HK-2 (cell line): ENCODE measurements around the gene KHSRP.
A peak's percentile ranks its signal among the peaks of the same experiment; 100 is the strongest.

Experiments
- DNase-seq: peaks from one replicate; pipeline ENCODE4 v3.0.0-alpha.2; 2018; ENCODE audit not compliant: unreplicated experiment

KHSRP gene

DNA sequence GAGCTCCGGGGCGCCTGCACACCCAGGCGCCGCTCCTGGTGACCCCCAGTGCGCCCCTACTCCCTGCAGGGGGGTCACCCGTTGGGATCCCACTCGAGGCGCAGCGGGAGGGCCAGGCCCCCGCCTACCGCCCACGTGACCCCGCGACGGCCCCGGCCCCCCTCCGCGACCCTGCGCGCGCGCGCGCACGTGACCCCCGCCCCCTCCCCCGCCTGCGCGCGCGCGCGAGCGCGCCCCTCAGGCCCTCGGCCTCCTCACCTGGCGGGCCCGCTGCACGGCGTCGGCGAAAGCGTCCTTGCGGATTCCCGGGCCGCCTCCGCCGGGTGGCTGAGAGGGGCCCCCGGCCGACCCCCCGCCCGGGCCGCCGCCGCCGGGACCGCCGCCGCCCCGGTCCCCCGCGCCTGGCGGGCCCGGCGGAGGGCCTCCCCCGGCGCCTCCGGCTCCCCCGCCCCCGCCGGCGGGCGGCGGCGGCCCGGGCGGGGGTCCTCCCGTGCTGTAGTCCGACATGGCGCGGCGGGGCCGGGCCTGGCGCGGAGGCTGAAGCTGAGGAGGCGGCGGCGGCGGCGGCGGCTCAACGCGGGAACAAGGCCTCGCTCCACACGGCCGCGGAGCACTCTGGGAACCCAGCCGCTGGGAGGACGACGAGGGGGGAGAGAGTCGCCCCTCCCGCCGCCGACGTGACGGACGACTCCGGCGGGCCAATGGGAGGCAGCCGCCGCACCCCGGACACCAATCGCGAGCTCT is at the start of gene KHSRP:
Gene KHSRP (minus strand): TSS at position 617 of the 744 bp plus-strand sequence. CDS start 110 bp downstream, at position 507.
- no peak for DNase-seq

- no peak for DNase-seq
Observed at GRCh38 chr19:6473647-6474046, 49.0 kb upstream of the KHSRP start.

DNA sequence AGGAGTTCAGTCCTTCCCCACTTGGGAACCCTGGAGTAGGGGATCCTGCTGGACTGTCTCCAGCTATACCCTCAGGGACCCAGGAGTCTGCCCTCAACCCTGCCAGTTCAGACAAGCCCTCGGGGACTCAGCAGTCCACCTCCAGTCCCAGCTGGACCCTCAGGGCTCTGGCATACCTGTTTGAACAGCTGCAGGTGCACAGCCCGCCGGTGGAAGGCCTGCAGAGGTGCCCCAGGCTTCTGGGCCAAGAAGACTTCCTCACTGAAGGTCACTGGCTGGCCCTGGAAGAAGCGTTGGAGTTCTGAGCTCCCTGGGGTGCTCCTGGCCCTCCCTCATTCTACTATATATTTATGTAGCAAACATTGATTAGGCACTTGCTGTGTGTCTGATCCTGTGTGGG is 48.1 kb upstream of the KHSRP start:
- no peak for DNase-seq

- DNase-seq: no peak
Observed at GRCh38 chr19:6471076-6471475, 46.5 kb upstream of the KHSRP start.

- no peak for DNase-seq
Observed at GRCh38 chr19:6470173-6470572, 45.6 kb upstream of the KHSRP start.

DNA sequence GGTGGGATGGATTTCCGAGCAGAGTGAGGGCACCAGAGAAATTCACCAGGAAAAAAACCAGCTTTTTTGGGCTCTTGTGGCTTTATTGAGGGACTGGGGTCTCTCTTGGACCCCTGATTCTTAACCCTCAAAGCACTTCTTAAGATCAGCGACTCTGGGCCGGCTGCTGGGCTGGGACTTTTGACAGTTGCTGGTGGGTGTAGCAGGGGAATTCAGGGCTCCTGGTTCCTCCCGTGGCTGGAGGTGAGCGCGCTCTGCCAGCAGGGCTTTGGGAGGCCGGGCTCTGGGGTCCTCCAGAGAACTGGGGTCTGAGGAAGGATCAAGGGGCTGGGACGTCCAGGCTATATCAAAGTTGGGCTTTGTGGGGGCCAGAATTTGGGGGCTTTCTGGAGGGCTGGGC is 42.8 kb upstream of the KHSRP start:
- no peak for DNase-seq

DNA sequence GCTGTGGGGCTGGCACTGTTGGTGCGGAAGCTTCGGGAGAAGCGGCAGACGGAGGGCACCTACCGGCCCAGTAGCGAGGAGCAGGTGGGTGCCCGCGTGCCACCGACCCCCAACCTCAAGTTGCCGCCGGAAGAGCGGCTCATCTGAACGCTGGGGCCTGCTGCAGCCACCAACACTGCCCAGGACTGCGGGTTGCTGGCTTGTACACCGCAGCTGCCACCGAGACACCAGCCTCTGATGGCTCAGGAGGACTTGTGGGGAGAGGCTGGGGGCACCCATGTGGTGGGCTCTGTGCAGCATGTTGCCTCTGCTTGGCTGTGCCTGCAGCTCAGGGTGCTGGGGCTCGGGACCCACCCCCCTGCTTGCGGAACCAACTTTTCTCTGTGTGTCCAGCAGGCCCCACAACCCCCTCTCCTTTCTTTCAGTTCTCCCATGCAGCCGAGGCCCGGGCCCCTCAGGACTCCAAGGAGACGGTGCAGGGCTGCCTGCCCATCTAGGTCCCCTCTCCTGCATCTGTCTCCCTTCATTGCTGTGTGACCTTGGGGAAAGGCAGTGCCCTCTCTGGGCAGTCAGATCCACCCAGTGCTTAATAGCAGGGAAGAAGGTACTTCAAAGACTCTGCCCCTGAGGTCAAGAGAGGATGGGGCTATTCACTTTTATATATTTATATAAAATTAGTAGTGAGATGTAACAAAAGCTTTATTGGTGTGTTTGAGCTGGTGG is 42.1 kb upstream of the KHSRP start:
- no peak for DNase-seq

- DNase-seq: no peak
Observed at GRCh38 chr19:6465663-6466062, 41.1 kb upstream of the KHSRP start.

- peak; percentile 36 for DNase-seq
Observed at GRCh38 chr19:6465006-6465405, 40.4 kb upstream of the KHSRP start.

GRCh38 chr19:6464070-6464873 is 39.7 kb upstream of the KHSRP start, which contains the start of gene CRB3:
TSS of gene CRB3 (plus strand) at chr19:6464271. CDS start at chr19:6464702, 431 bp downstream.
- peak; percentile 77 for DNase-seq

DNA sequence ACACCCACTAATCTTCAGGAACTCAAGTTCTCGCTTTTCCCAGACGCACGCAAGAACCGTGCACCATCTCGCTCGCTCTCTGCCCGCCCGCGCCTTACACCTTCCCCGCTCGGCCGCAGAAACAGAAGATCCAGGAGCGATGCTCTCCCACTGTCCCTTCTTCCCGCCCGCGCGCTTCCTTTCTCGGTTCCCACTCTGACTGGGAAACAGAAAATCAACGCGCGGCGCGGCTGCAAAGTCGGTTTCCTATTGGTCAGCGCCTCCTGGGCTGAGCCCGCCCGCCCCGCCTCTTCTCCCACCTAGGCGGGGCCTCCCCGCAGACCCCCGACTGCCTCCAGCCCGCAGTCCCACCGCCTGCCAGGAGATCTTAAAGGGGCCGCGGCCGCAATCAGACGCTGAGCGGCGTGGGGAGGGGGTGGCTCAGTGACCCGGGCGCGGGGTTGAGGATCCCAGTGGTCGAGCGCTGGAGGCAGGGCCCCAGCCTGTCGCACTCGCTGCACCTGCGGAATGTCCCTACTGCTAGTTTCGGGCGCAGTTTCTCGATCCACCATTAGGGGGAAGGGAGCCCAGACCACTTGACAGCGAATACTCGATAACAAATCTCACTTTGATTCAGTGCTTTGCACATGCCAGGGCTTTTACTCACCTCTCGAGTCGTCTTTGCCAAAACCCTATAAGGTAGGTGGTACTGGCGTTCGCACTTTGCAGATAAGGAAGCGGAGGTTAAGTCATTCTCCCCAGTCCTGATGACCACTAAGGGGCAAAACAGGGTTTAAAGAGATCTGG is 35.7 kb upstream of the KHSRP start:
- peak; percentile 97 for DNase-seq

- peak; percentile 72 for DNase-seq
Observed at GRCh38 chr19:6459262-6460098, 34.9 kb upstream of the KHSRP start, which contains the start of gene SLC25A23. TSS of gene SLC25A23 (minus strand) at chr19:6459792. CDS start at chr19:6459628, 164 bp downstream.

GRCh38 chr19:6458695-6459261 is 34.2 kb upstream of the KHSRP start:
- no peak for DNase-seq

GRCh38 chr19:6457958-6458694 is 33.5 kb upstream of the KHSRP start:
- no peak for DNase-seq

DNA sequence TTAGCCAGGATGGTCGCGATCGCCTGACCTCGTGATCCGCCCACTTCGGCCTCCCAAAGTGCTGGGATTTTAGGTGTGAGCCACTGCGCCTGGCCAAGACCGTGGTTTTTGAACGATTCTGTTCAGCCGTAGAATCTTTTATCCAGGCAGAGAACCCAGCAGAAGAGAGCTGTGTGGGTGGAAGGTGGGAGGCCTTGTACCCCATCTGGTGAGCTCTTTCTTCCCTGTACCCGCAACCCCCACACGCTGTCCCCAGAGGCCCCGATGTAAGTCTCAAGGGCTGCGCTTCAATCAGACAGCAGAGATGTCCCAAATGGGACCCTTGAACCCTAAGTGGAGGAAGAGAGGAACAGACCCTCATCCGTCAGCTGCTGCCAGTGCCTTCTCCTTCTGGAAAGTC is 31.3 kb upstream of the KHSRP start:
- no peak for DNase-seq

DNA sequence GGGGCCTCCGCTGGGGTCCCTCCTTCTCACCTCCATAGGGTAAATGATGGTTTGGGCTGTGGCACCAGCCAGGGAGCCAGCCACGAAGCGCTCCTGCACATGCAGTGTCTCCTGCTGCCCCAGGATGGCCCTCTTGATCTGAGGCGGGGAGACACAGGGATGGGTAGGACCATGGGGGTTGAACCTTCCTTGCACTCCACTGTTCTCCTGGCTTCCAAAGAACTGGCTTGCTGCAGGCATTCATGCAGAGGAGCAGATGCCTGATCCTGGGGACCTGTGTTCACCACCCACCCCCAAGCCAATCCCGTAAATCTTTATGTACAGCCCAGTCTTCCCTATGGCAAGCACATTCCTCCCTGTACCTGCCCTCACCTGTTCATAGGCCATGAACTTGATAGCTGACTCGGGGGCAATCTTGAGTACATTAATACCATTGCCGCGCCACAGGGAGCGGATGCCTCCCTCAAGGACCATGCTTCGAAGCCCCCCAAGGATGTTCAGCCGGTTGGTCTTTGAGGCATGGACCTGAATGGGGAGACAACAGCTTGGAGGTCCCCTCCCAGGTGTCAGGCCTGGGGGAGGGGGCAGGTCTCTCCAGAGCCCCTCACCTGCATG is 29.4 kb upstream of the KHSRP start:
- no peak for DNase-seq

GRCh38 chr19:6452899-6453298 is 28.3 kb upstream of the KHSRP start:
- DNase-seq: no peak

- DNase-seq: no peak
Observed at GRCh38 chr19:6452223-6452614, 27.6 kb upstream of the KHSRP start.
